Keratinocyte (primary cell): ENCODE measurements around the gene DLG5. TPM values are rescaled to one million over a fixed set of nuclear protein-coding genes. Genes with fewer than 3 reads are reported as not detected.

Experiments
- DNase-seq: peaks from one replicate; pipeline ENCODE4 v3.0.0-alpha.2; 2011; ENCODE audit warnings: low read depth, missing footprints, low spot score
- FAIRE-seq: peaks from 2 replicates; lab custom pipeline; 2011; peaks lifted over from hg19 to GRCh38; lab: Jason Lieb, UNC
- H2AFZ ChIP-seq: 2 replicates; pipeline ENCODE4 v1.6.0; 2012; ENCODE audit warnings: low read length, control low read depth, inconsistent platforms; ENCODE audit not compliant: control insufficient read depth
- H3K27ac ChIP-seq: 2 replicates; pipeline ENCODE4 v1.5.1; 2011; ENCODE audit warnings: low read length; ENCODE audit not compliant: control insufficient read depth, insufficient read depth
- H3K27me3 ChIP-seq: 3 replicates; pipeline ENCODE4 v1.6.0; 2011; ENCODE audit warnings: low read length; ENCODE audit not compliant: control insufficient read depth, insufficient read depth; ENCODE audit errors: extremely low read depth
- H3K36me3 ChIP-seq, 2 experiments: 2 replicates in 1 of 2; 3 replicates in 1 of 2; pipeline ENCODE4 v1.5.1; 2011; ENCODE audit warnings: low read length in 2 of 2, mild to moderate bottlenecking in 1 of 2; ENCODE audit not compliant: control insufficient read depth in 2 of 2, insufficient read depth in 2 of 2; ENCODE audit errors: extremely low read depth in 1 of 2
- H3K4me1 ChIP-seq: 3 replicates; pipeline ENCODE4 v1.5.1; 2011; ENCODE audit warnings: low read length; ENCODE audit not compliant: control insufficient read depth, insufficient read depth; ENCODE audit errors: extremely low read depth
- H3K4me2 ChIP-seq: 3 replicates; pipeline ENCODE4 v1.6.0; 2011; ENCODE audit warnings: low read depth, low read length; ENCODE audit not compliant: control insufficient read depth, insufficient read depth; ENCODE audit errors: extremely low read depth
- H3K4me3 ChIP-seq, 3 experiments: fragments of 200-600 bp in 1 of 3; sonication (generic) in 1 of 3; 2 replicates in 2 of 3; 3 replicates in 1 of 3; pipeline ENCODE4 v1.5.1; 2011 to 2016; ENCODE audit warnings: low read length in 3 of 3, mild to moderate bottlenecking in 3 of 3, control low read depth in 2 of 3, inconsistent platforms in 1 of 3, low read depth in 1 of 3, mixed read lengths in 1 of 3, mixed run types in 1 of 3, moderate library complexity in 1 of 3; ENCODE audit not compliant: control insufficient read depth in 2 of 3, insufficient read depth in 2 of 3; ENCODE audit errors: extremely low read depth in 1 of 3
- H3K79me2 ChIP-seq: 2 replicates; pipeline ENCODE4 v1.6.0; 2012; ENCODE audit warnings: low read length; ENCODE audit not compliant: control insufficient read depth, insufficient read depth
- H3K9ac ChIP-seq: 3 replicates; pipeline ENCODE4 v1.6.0; 2011; ENCODE audit warnings: low read length; ENCODE audit not compliant: control insufficient read depth, insufficient read depth; ENCODE audit errors: extremely low read depth
- H3K9me1 ChIP-seq: 3 replicates; pipeline ENCODE4 v1.6.0; 2011; ENCODE audit warnings: low read length; ENCODE audit not compliant: control insufficient read depth, insufficient read depth; ENCODE audit errors: extremely low read depth
- H3K9me3 ChIP-seq: 2 replicates; pipeline ENCODE4 v1.5.1; 2012; ENCODE audit warnings: low read depth, low read length; ENCODE audit not compliant: control insufficient read depth
- H4K20me1 ChIP-seq: 3 replicates; pipeline ENCODE4 v1.6.0; 2011; ENCODE audit warnings: low read length; ENCODE audit not compliant: control insufficient read depth, insufficient read depth; ENCODE audit errors: extremely low read depth
- EZH2 ChIP-seq: IDR thresholded peaks from one replicate; pipeline ENCODE4 v1.6.1; 2012; ENCODE audit warnings: inconsistent platforms, mild to moderate bottlenecking, low read length, moderate library complexity
- dilution Hi-C: fragments of 300-500 bp; cut with MboI; formaldehyde crosslinking; loops from one replicate; pipeline ENCODE4 v1.7.0; 2020; ENCODE audit warnings: low sequenced_read_pairs; ENCODE audit not compliant: extremely low pct_ligation_motif_present
- polyA plus RNA-seq, 5 experiments: library from polyadenylated mRNA; depleted of rRNA in 3 of 5; stranded (reverse) in 3 of 5; stranded (forward) in 1 of 5; unstranded in 1 of 5; fragments of >200 nt; gene quantifications; 1 replicate in 1 of 5; 2 replicates in 3 of 5; 3 replicates in 1 of 5; pipeline versions ENCODE4 v1.2.1 to v1.2.3, GENCODE V29; 2011 to 2012; ENCODE audit warnings: missing spikeins in 2 of 5, low read depth in 1 of 5, low replicate concordance in 1 of 5
- TF ChIP-seq, protein P1 (sequence below), 3 experiments: IDR thresholded peaks in 1 of 3; conservative IDR thresholded peaks in 1 of 3; optimal IDR thresholded peaks in 1 of 3; 2 replicates in 2 of 3; 3 replicates in 1 of 3; pipeline versions ENCODE3 to v1.5.1; 2011; ENCODE audit warnings: low read length in 3 of 3, mild to moderate bottlenecking in 3 of 3, moderate library complexity in 2 of 3, control low read depth in 1 of 3, inconsistent platforms in 1 of 3; ENCODE audit not compliant: insufficient read depth in 2 of 3; ENCODE audit errors: extremely low read depth in 1 of 3

The DLG5 gene
- polyA plus RNA-seq, 1 donor (not counting 4 experiments of a cell fraction or from before 2014, with no cell fraction given): 17.2 TPM

DNA sequence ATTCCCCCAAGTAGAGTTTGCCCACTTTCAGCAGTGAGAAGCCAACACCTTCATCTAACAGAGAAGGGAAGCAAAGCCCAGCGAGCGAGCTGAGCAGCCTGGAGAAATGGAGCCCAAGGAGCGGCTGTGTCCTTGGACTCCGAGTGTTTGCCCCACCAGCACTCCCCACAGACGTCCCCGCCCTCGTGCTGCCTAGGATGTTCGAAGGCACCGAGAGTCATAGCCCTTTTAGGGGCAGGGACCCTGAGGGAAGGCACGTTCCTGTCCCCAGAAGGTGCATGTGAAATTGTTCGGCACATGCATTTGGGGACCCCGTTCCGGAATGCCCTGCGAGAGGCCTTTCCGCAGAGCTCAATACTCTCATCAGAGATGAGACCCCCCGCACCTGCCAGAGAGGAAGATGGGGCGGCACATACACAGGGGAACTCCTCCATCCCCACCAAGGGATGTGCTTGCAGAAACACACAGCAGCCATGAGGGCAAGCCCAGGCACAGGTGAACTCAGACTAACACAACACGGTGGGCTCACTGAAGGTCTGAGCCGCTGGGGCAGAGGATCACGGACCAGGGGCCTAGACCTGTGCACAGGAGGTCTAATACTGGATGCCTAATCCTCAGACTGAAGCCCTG, 131.0 kb downstream of the DLG5 start:
- H3K27ac ChIP-seq: no peak overlapping the region
- no peaks in the 10 kb centered on the region for H3K27me3 ChIP-seq
- DNase-seq (no peak), FAIRE-seq (no peak)
- dilution Hi-C loops: no loop called here
- no peak overlapping the region for H3K4me3 ChIP-seq
- H2AFZ ChIP-seq: no peak overlapping the region
- no peaks in the 10 kb centered on the region for H3K4me1 ChIP-seq
- no peaks in the 10 kb centered on the region for H3K9me3 ChIP-seq
- TF ChIP-seq, protein P1, sequence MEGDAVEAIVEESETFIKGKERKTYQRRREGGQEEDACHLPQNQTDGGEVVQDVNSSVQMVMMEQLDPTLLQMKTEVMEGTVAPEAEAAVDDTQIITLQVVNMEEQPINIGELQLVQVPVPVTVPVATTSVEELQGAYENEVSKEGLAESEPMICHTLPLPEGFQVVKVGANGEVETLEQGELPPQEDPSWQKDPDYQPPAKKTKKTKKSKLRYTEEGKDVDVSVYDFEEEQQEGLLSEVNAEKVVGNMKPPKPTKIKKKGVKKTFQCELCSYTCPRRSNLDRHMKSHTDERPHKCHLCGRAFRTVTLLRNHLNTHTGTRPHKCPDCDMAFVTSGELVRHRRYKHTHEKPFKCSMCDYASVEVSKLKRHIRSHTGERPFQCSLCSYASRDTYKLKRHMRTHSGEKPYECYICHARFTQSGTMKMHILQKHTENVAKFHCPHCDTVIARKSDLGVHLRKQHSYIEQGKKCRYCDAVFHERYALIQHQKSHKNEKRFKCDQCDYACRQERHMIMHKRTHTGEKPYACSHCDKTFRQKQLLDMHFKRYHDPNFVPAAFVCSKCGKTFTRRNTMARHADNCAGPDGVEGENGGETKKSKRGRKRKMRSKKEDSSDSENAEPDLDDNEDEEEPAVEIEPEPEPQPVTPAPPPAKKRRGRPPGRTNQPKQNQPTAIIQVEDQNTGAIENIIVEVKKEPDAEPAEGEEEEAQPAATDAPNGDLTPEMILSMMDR (optimal IDR thresholded peaks at IDR 0.05 in 1 of 3, IDR thresholded peaks at IDR 0.05 in 1 of 3, conservative IDR thresholded peaks at IDR 0.05 in 1 of 3; ENCODE audit: extremely low read depth in 1 of 3, insufficient read depth in 2 of 3, low read length in 3 of 3): no peak
- no peak for TF ChIP-seq EZH2
- peaks cover 4% of the 10 kb centered on the region for H4K20me1 ChIP-seq
- no peak overlapping the region for H3K4me2 ChIP-seq
- H3K9me1 ChIP-seq: no peaks in the 10 kb centered on the region
- H3K79me2 ChIP-seq: no peaks in the 10 kb centered on the region
- peaks cover 30 to 65% of the 10 kb centered on the region in 2 experiments for H3K36me3 ChIP-seq
- no peak overlapping the region for H3K9ac ChIP-seq

DNA sequence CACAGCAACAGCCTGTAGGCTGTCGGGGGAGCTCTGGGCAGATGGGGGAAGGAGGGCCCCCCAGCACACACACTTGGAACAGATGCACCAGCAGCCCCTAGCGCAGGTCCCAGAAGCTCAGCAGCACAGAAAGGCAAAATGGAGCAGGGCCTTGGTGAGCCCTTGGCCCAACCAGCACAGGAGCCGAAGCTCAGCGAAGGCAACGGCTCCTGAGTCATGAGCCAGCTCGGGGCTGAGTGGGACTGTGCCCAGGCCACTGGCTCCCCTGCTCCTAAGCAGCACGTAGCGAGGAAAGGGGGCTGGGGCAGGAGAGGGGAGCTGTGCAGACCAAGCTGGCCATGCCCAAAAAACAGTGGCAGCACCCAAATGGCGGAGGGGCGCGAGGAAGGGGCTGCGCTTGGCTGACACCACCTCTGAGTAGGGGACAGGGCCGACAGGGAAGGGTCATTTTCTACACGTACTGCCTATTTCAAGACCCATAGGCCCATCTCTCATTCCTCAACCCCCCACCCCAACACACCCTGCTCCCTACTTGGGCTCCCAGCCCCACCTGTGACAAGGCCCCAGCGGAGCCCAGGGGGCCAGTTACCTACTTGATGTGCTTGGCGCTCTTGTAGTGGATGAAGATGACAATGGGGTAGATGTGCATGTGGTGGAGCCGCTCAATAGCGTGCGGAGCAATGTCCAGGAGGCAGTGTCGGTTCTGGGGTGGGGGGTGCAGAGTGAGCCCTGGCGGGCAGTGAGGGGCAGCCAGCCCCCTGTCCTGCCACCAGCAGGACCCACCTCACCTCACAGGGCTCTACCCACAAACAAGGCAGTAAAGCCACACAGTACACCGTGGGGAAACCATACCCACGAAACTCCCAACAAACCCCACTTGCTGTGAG, 132.1 kb downstream of the DLG5 start:
- Histone ChIP-seq H3K27me3 (no peaks in the 10 kb centered on the region), H3K27ac (no peak overlapping the region), H3K9ac (no peak overlapping the region), H3K79me2 (no peaks in the 10 kb centered on the region), H3K4me1 (no peaks in the 10 kb centered on the region), H3K9me1 (no peaks in the 10 kb centered on the region), H3K36me3 (peaks cover 29 to 68% of the 10 kb centered on the region in 2 experiments), H3K4me2 (no peak overlapping the region), H3K4me3 (no peak overlapping the region), H3K9me3 (no peaks in the 10 kb centered on the region), H2AFZ (no peak overlapping the region), H4K20me1 (peaks cover 4% of the 10 kb centered on the region)
- TF ChIP-seq, protein P1 (optimal IDR thresholded peaks at IDR 0.05 in 1 of 3, IDR thresholded peaks at IDR 0.05 in 1 of 3, conservative IDR thresholded peaks at IDR 0.05 in 1 of 3; ENCODE audit: extremely low read depth in 1 of 3, insufficient read depth in 2 of 3, low read length in 3 of 3): no peak
- no peak for TF ChIP-seq EZH2
- dilution Hi-C loops: no loop called here
- no peak for DNase-seq
- no peak for FAIRE-seq
